BE2C (cell line): ENCODE results near the gene OR2C1.
A peak's percentile ranks its signal among the peaks of the same experiment; 100 is the strongest.

ENCODE experiments used
- DNase-seq: peaks from one replicate; pipeline ENCODE4 v3.0.0-alpha.2; 2020
- H3K27me3 ChIP-seq: fragments of 250-450 bp; sonication (Bioruptor Pico); 2 replicates; pipeline ENCODE4 v1.5.1; 2020; ENCODE audit warnings: mild to moderate bottlenecking
- H3K36me3 ChIP-seq: fragments of 250-450 bp; sonication (Bioruptor Pico); 2 replicates; pipeline ENCODE4 v1.5.1; 2020; ENCODE audit warnings: mild to moderate bottlenecking
- H3K4me1 ChIP-seq: fragments of 250-450 bp; sonication (Bioruptor Pico); 2 replicates; pipeline ENCODE4 v1.5.1; 2020
- H3K4me3 ChIP-seq: 2 replicates; pipeline ENCODE4 v1.5.1; 2011; ENCODE audit warnings: low read depth, low read length
- H3K9me3 ChIP-seq: fragments of 250-450 bp; sonication (Bioruptor Pico); 2 replicates; pipeline ENCODE4 v1.5.1; 2020
- CTCF ChIP-seq: IDR thresholded peaks from 2 replicates; pipeline ENCODE4 v1.5.1; 2012; ENCODE audit warnings: mild to moderate bottlenecking, low read depth, low read length

Gene OR2C1

DNA sequence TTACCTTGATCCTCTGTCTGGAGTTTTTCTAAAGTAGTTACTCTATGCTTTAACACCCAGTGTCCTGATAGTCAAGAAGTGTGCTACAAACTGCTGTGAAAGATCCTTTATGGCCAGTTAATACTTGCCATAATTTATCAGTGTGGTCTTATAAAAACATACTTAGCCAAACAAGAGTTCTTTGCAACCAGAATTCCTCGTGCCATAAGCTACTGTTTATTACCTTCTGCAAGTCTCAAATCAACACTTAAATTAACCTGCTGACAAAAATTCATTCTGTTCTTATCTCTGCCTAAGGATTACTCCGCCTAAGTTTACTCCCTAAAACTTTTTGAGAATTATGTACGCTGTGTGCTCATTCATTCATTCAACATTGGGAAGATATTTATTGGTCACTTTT lies 27.6 kb upstream of the OR2C1 start:
- Histone ChIP-seq H3K4me1 (no peaks in the 10 kb centered on the region), H3K27me3 (peaks cover 19% of the 10 kb centered on the region), H3K36me3 (no peaks in the 10 kb centered on the region), H3K4me3 (no peak overlapping the region), H3K9me3 (no peaks in the 10 kb centered on the region)
- DNase-seq: no peak
- no peak for TF ChIP-seq CTCF

DNA sequence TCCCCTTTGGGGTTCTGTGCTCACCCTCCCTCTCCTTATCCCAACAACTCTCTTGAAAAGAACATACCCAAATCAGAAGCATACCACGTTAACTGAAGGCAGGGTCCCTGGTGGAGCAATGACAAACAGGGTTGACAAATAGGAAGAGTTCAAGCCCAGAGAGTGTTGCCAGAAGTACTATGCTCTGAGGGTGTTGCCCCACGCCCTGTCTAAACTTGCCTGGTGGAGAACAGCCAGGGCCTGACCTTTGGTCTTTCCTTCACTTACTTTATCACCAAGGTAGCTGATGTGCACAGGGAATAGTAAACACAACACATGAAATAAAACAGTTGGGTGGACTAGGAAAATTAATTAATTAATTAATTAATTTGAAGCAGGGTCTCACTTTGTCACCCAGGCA lies 27.0 kb upstream of the OR2C1 start:
- no peaks in the 10 kb centered on the region for H3K4me1 ChIP-seq
- no peaks in the 10 kb centered on the region for H3K36me3 ChIP-seq
- H3K4me3 ChIP-seq: no peak overlapping the region
- no peaks in the 10 kb centered on the region for H3K9me3 ChIP-seq
- no peak for DNase-seq
- H3K27me3 ChIP-seq: peaks cover 19% of the 10 kb centered on the region
- TF ChIP-seq CTCF: no peak

GRCh38 chr16:3346041-3346440 lies 9.6 kb upstream of the OR2C1 start:
- no peak overlapping the region for H3K4me3 ChIP-seq
- no peaks in the 10 kb centered on the region for H3K9me3 ChIP-seq
- no peaks in the 10 kb centered on the region for H3K4me1 ChIP-seq
- no peak for TF ChIP-seq CTCF
- peaks cover 17% of the 10 kb centered on the region for H3K27me3 ChIP-seq
- no peaks in the 10 kb centered on the region for H3K36me3 ChIP-seq
- DNase-seq: no peak

- no peaks in the 10 kb centered on the region for H3K36me3 ChIP-seq
- DNase-seq: no peak
- H3K27me3 ChIP-seq: peaks cover 17% of the 10 kb centered on the region
- H3K4me3 ChIP-seq: no peak overlapping the region
- TF ChIP-seq CTCF: no peak
- no peaks in the 10 kb centered on the region for H3K4me1 ChIP-seq
- H3K9me3 ChIP-seq: no peaks in the 10 kb centered on the region
These were observed 8.1 kb upstream of the OR2C1 start for GRCh38 chr16:3347586-3347985.

DNA sequence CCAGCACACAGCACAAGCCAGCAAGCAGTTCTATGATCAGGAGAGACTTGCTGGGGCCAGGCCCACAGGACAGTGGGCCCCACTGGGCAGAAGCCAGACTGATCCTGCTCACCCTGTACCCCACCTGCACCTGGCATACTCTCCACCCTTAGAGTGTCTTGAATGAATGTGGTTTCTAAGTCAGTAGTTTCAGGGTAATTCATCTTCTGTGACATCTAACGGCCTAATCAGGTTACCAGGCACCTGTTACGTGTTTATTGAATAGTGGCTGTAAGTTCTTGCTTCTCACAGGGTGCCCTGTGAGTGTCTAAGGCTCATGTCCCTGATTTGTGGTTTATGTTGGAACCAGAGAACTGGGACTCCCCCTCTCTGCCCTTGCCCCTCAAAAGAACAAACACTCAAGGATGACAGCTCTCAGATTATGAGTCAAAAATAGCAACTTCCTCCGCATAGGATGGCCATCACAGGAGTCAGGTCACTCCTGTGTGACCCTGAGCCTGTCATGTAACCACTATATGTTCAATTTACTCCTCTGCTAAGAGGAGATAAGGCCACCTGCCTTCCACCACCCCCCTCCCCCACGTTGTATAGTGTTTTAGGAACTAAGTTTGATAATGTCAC lies 7.0 kb upstream of the OR2C1 start:
- Histone ChIP-seq H3K4me1 (no peaks in the 10 kb centered on the region), H3K36me3 (no peaks in the 10 kb centered on the region), H3K4me3 (no peak overlapping the region), H3K9me3 (no peaks in the 10 kb centered on the region), H3K27me3 (peaks cover 19% of the 10 kb centered on the region)
- no peak for DNase-seq
- no peak for TF ChIP-seq CTCF

DNA sequence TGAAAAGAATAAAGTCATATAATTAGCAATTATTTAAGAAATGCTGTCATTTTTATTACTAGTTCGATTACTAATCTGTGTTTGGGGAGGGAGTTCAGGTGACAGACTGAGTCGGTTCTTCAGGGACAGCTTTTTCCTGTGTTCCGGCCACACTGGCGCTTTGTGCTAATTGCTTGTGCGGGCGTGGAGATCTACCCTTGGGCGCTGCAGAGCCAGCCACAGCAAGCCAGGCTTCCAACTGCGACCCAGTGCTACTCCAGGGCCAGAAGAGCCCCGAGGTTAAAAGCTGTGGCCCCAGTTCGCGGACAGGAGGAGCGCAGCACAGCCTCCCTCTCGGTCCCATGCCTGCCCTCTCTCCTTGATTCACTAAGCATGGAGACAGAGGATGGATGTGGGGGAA lies 6.5 kb upstream of the OR2C1 start:
- Histone ChIP-seq H3K4me1 (no peaks in the 10 kb centered on the region), H3K4me3 (no peak overlapping the region), H3K27me3 (peaks cover 22% of the 10 kb centered on the region), H3K9me3 (no peaks in the 10 kb centered on the region), H3K36me3 (no peaks in the 10 kb centered on the region)
- TF ChIP-seq CTCF: no peak
- DNase-seq: peak; percentile 18
